Suprapubic skin (tissue), 3 donors: ENCODE results near the gene SYNDIG1.

Experiments
- EP300 ChIP-seq: sonication (generic); formaldehyde crosslinking; IDR thresholded peaks from one replicate; pipeline ENCODE4 v1.6.1; 2017; ENCODE audit warnings: antibody characterized with exemption
- TF ChIP-seq, protein P1 (sequence below), 2 donors: fragments of 200-600 bp in 1 of 2; fragments of 450-650 bp in 1 of 2; sonication (generic) in 1 of 2; IDR thresholded peaks; one replicate each; pipeline ENCODE4 v1.5.1; 2016 to 2019; ENCODE audit warnings: antibody characterized with exemption in 2 of 2, mild to moderate bottlenecking in 1 of 2, moderate library complexity in 1 of 2

DNA sequence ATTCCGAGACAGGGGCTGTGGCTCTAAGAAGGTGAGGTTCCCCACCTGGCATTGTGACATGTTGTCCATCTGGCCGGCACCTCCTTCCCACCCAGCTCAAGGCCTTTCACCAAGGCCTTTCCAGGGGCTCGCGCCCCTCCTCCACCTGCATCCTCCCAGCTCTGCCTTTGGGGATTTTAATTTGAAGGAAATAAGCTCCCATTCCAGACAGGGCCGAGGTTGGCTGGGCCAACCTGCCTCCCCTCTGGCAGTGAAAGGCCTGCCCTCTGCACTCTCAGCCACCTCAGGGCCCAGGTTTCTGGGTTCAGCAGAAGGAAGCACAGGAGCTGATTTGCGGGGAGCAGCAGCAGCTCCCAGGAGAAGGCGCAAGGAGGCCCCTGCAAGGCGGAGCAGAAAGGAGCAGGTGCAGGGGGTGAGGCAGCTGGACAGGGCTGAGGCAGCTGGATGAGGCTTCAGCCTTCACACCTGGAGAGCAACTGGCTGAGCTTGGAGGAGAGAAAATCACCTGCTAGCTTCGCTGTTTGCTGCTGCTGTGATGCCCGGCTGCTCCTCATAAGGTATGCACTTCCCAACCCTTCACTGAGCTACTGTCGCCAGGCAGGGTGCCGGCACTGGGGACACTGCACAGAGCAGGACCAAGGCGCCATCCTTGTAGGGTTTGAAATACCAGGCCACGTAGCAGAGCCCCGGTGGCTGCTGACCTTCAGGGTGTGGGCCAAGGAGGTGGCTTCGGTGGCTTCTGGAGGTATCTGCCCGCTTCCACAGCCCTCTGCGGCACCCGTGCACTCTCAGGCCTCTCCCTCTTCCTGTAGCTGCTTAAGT, 147.0 kb downstream of the SYNDIG1 start:
- no peak for TF ChIP-seq EP300
- TF ChIP-seq, protein P1, sequence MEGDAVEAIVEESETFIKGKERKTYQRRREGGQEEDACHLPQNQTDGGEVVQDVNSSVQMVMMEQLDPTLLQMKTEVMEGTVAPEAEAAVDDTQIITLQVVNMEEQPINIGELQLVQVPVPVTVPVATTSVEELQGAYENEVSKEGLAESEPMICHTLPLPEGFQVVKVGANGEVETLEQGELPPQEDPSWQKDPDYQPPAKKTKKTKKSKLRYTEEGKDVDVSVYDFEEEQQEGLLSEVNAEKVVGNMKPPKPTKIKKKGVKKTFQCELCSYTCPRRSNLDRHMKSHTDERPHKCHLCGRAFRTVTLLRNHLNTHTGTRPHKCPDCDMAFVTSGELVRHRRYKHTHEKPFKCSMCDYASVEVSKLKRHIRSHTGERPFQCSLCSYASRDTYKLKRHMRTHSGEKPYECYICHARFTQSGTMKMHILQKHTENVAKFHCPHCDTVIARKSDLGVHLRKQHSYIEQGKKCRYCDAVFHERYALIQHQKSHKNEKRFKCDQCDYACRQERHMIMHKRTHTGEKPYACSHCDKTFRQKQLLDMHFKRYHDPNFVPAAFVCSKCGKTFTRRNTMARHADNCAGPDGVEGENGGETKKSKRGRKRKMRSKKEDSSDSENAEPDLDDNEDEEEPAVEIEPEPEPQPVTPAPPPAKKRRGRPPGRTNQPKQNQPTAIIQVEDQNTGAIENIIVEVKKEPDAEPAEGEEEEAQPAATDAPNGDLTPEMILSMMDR (IDR thresholded peaks at IDR 0.05): no peak
